IMR-90 (cell line): Measurements from ENCODE around the gene GAL3ST2. TPM values are rescaled to one million over a fixed set of nuclear protein-coding genes. Genes with fewer than 3 reads are reported as not detected.

ENCODE experiments used
- ATAC-seq: fragments of 200-7000 bp; cut with Tn5 transposase; 2 replicates; pipeline ENCODE4 v1.9.1; 2020; ENCODE audit warnings: low read depth, mild to moderate bottlenecking, moderate library complexity
- BruUV-seq: library from RNA; stranded (reverse); fragments of 400-500 nt; replicated peaks from 2 replicates; lab custom pipeline; 2021; lab: Mats Ljungman, UMichigan
- CTCF ChIA-PET: fragments of 300-600 bp; formaldehyde crosslinking; extraction: SDS; loops from one replicate; lab custom pipeline; 2021; ENCODE audit warnings: antibody characterized with exemption; lab: Yijun Ruan, JAX
- POLR2A ChIA-PET: fragments of 300-600 bp; sonication (Branson Sonifier 250); formaldehyde crosslinking; loops from one replicate; lab custom pipeline; 2022; ENCODE audit warnings: antibody characterized with exemption; ENCODE audit not compliant: unreplicated experiment; lab: Charles Lee
- DNase-seq: peaks from one replicate; pipeline ENCODE4 v3.0.0; 2013
- H2AFZ ChIP-seq: replicated peaks from 2 replicates; pipeline ENCODE3; 2013; ENCODE audit warnings: low read length, mild to moderate bottlenecking; ENCODE audit not compliant: poor library complexity
- H2AK5ac ChIP-seq: 2 replicates; pipeline ENCODE4 v1.6.1; 2013; ENCODE audit warnings: low read depth, low read length, inconsistent platforms
- H2AK9ac ChIP-seq: replicated peaks from 2 replicates; pipeline ENCODE3; 2013; ENCODE audit warnings: mild to moderate bottlenecking, low read depth, low read length, moderate library complexity; ENCODE audit not compliant: poor library complexity
- H2BK120ac ChIP-seq: 2 replicates; pipeline ENCODE4 v1.6.1; 2013; ENCODE audit warnings: low read depth, low read length, inconsistent platforms
- H2BK15ac ChIP-seq: 3 replicates; pipeline ENCODE4 v1.6.1; 2013; ENCODE audit warnings: low read depth, low read length, inconsistent platforms
- H2BK20ac ChIP-seq: 2 replicates; pipeline ENCODE4 v1.6.1; 2013; ENCODE audit warnings: low read depth, mild to moderate bottlenecking, inconsistent platforms, low read length, moderate library complexity
- H2BK5ac ChIP-seq: 2 replicates; pipeline ENCODE4 v1.6.1; 2013; ENCODE audit warnings: mild to moderate bottlenecking, low read depth, low read length, inconsistent platforms; ENCODE audit not compliant: poor library complexity, severe bottlenecking
- H3K14ac ChIP-seq: replicated peaks from 2 replicates; pipeline ENCODE4 v1.6.1; 2013; ENCODE audit warnings: low read depth, low read length, inconsistent platforms
- H3K18ac ChIP-seq: 2 replicates; pipeline ENCODE4 v1.6.1; 2013; ENCODE audit warnings: low read depth, low read length, control low read depth
- H3K23ac ChIP-seq: 2 replicates; pipeline ENCODE4 v1.6.1; 2013; ENCODE audit warnings: low read depth, low read length, inconsistent platforms
- H3K27ac ChIP-seq: 2 replicates; pipeline ENCODE4 v1.5.1; 2013; ENCODE audit warnings: mild to moderate bottlenecking, control low read depth, low read length; ENCODE audit not compliant: insufficient read depth
- H3K27me3 ChIP-seq: 2 replicates; pipeline ENCODE4 v1.6.1; 2013; ENCODE audit warnings: low read length; ENCODE audit not compliant: control insufficient read depth, insufficient read depth
- H3K36me3 ChIP-seq: 2 replicates; pipeline ENCODE4 v1.6.1; 2013; ENCODE audit warnings: low read length, mixed read lengths; ENCODE audit not compliant: control insufficient read depth, insufficient read depth
- H3K4ac ChIP-seq: 2 replicates; pipeline ENCODE4 v1.6.1; 2013; ENCODE audit warnings: low read depth, low read length, inconsistent platforms
- H3K4me1 ChIP-seq: 2 replicates; pipeline ENCODE4 v1.6.1; 2013; ENCODE audit warnings: low read length, mixed read lengths; ENCODE audit not compliant: control insufficient read depth, insufficient read depth
- H3K4me2 ChIP-seq: 2 replicates; pipeline ENCODE4 v1.6.1; 2013; ENCODE audit warnings: low read depth, mild to moderate bottlenecking, control low read depth, low read length, moderate library complexity
- H3K4me3 ChIP-seq: 2 replicates; pipeline ENCODE4 v1.5.1; 2013; ENCODE audit warnings: low read depth, mild to moderate bottlenecking, control low read depth, low read length, moderate library complexity; ENCODE audit not compliant: insufficient read depth
- H3K56ac ChIP-seq: 2 replicates; pipeline ENCODE4 v1.6.1; 2013; ENCODE audit warnings: low read length, inconsistent platforms; ENCODE audit not compliant: insufficient read depth; ENCODE audit errors: extremely low read depth
- H3K79me1 ChIP-seq, 2 experiments: 2 replicates each; pipeline ENCODE4 v1.6.1; 2013; ENCODE audit warnings: low read length in 2 of 2, inconsistent platforms in 1 of 2, low read depth in 1 of 2
- H3K9ac ChIP-seq: 2 replicates; pipeline ENCODE4 v1.6.1; 2013; ENCODE audit warnings: low read depth, low read length, control low read depth
- H3K9me1 ChIP-seq: 2 replicates; pipeline ENCODE4 v1.6.1; 2013; ENCODE audit warnings: low read length, inconsistent platforms; ENCODE audit not compliant: insufficient read depth
- H3K9me3 ChIP-seq: 2 replicates; pipeline ENCODE4 v1.6.1; 2013; ENCODE audit warnings: low read length; ENCODE audit not compliant: control insufficient read depth, insufficient read depth
- H4K20me1 ChIP-seq: 2 replicates; pipeline ENCODE4 v1.6.1; 2013; ENCODE audit warnings: low read length, inconsistent platforms; ENCODE audit not compliant: insufficient read depth
- H4K5ac ChIP-seq: 2 replicates; pipeline ENCODE4 v1.6.1; 2013; ENCODE audit warnings: mild to moderate bottlenecking, low read depth, low read length, control low read depth
- H4K8ac ChIP-seq, 2 experiments: 2 replicates each; pipeline ENCODE4 v1.6.1; 2013; ENCODE audit warnings: low read depth in 2 of 2, low read length in 2 of 2, control low read depth in 1 of 2, inconsistent platforms in 1 of 2
- H4K91ac ChIP-seq: 2 replicates; pipeline ENCODE4 v1.6.1; 2013; ENCODE audit warnings: low read depth, low read length, inconsistent platforms; ENCODE audit not compliant: insufficient read depth
- BHLHE40 ChIP-seq: fragments of 150-350 bp; IDR thresholded peaks from 2 replicates; pipeline ENCODE4 v1.6.1; 2016; ENCODE audit warnings: mild to moderate bottlenecking, low read depth, low read length
- CEBPB ChIP-seq: IDR thresholded peaks from 2 replicates; pipeline ENCODE4 v1.6.1; 2012; ENCODE audit warnings: low read depth, low read length, improper control_type of control experiment
- CHD1 ChIP-seq: IDR thresholded peaks from 2 replicates; pipeline ENCODE4 v1.6.1; 2012; ENCODE audit warnings: low read depth, low read length, improper control_type of control experiment
- CTCF ChIP-seq: conservative IDR thresholded peaks from 2 replicates; pipeline ENCODE4 v1.5.1; 2012; ENCODE audit warnings: mild to moderate bottlenecking, low read depth, low read length, improper control_type of control experiment
- ELK1 ChIP-seq: fragments of 150-350 bp; IDR thresholded peaks from 2 replicates; pipeline ENCODE4 v1.6.1; 2016; ENCODE audit warnings: low read depth, mild to moderate bottlenecking, low read length, moderate library complexity, borderline replicate concordance
- FOS ChIP-seq: fragments of 150-350 bp; IDR thresholded peaks from 2 replicates; pipeline ENCODE4 v1.6.1; 2016; ENCODE audit warnings: low read depth, low read length
- MAZ ChIP-seq: IDR thresholded peaks from 2 replicates; pipeline ENCODE4 v1.6.1; 2012; ENCODE audit warnings: low read depth, mild to moderate bottlenecking, low read length, improper control_type of control experiment, moderate library complexity, borderline replicate concordance
- MXI1 ChIP-seq: IDR thresholded peaks from 2 replicates; pipeline ENCODE4 v1.6.1; 2012; ENCODE audit warnings: low read depth, mild to moderate bottlenecking, low read length, moderate library complexity, borderline replicate concordance
- NFE2L2 ChIP-seq: fragments of 150-350 bp; IDR thresholded peaks from 2 replicates; pipeline ENCODE4 v1.6.1; 2016; ENCODE audit warnings: low read depth, mild to moderate bottlenecking, low read length
- POLR2A ChIP-seq: IDR thresholded peaks from 2 replicates; pipeline ENCODE4 v1.6.1; 2012; ENCODE audit warnings: mild to moderate bottlenecking, low read depth, low read length
- RAD21 ChIP-seq: IDR thresholded peaks from 2 replicates; pipeline ENCODE4 v1.6.1; 2012; ENCODE audit warnings: low read length, improper control_type of control experiment
- RCOR1 ChIP-seq: IDR thresholded peaks from 2 replicates; pipeline ENCODE4 v1.6.1; 2012; ENCODE audit warnings: mild to moderate bottlenecking, low read length, improper control_type of control experiment; ENCODE audit not compliant: insufficient replicate concordance
- SMC3 ChIP-seq: fragments of 150-350 bp; IDR thresholded peaks from 2 replicates; pipeline ENCODE4 v1.6.1; 2016; ENCODE audit warnings: low read depth, mild to moderate bottlenecking, antibody characterized with exemption, low read length, moderate library complexity
- USF2 ChIP-seq: fragments of 150-350 bp; IDR thresholded peaks from 2 replicates; pipeline ENCODE4 v1.6.1; 2017; ENCODE audit warnings: mild to moderate bottlenecking, antibody characterized with exemption, low read length, low read depth
- WGBS, 2 experiments: methylation state at CpG; one replicate each; pipeline versions ENCODE4 v1.1.5 to v1.1.7; 2013; ENCODE audit warnings: missing lambda C conversion rate in 2 of 2; ENCODE audit not compliant: insufficient read length in 1 of 2; ENCODE audit errors: extremely low coverage in 2 of 2; 5-methylcytosine and 5-hydroxymethylcytosine counted together
- dilution Hi-C: fragments of 300-500 bp; cut with HindIII; formaldehyde crosslinking; loops from one replicate; pipeline ENCODE4 v1.14.3; 2018; ENCODE audit warnings: low sequenced_read_pairs; ENCODE audit not compliant: unreplicated experiment
- in situ Hi-C: fragments of 300-500 bp; cut with MboI; formaldehyde crosslinking; loops from 3 replicates; pipeline ENCODE4 v1.14.3; 2019; ENCODE audit warnings: low sequenced_read_pairs, inconsistent platforms, mixed read lengths
- intact Hi-C: fragments of 100-400 bp; cut with micrococcal nuclease; formaldehyde crosslinking; loops from 2 replicates; pipeline ENCODE4 v1.10.0; 2022
- polyA plus RNA-seq, 3 experiments: library from polyadenylated mRNA; depleted of rRNA; stranded (reverse); fragments of >200 nt; gene quantifications; 2 replicates each; pipeline ENCODE4 v1.2.3, GENCODE V29; 2012; ENCODE audit warnings: low replicate concordance in 1 of 3
- total RNA-seq: library from RNA; depleted of rRNA; stranded (reverse); fragments of >200 nt; gene quantifications from 2 replicates; pipeline ENCODE4 v1.2.3, GENCODE V29; 2012

Gene GAL3ST2
- total and polyA plus RNA-seq, 2 of the 4 experiments (the other 2 are of a cell fraction) = 0.07 TPM; not detected in 1

- in situ Hi-C loops (no loop called here), intact Hi-C loops (no loop called here), dilution Hi-C loops (no loop called here)
- no peak overlapping the region for H2AK5ac ChIP-seq
- no peak overlapping the region for H3K23ac ChIP-seq
- H4K91ac ChIP-seq = no peak overlapping the region
- WGBS, 2 experiments = 81% methylated on average over 25 of the region's 48 CpGs; no CpG with 5 or more reads in 1 of the 2 experiments
- POLR2A ChIA-PET = no interaction called here
- no peaks in the 10 kb centered on the region for H3K36me3 ChIP-seq
- no peak overlapping the region for H3K4ac ChIP-seq
- H2BK20ac ChIP-seq = no peak overlapping the region
- no peak overlapping the region for H4K5ac ChIP-seq
- no peaks in the 10 kb centered on the region for H3K9me1 ChIP-seq
- BruUV-seq = no TSS peak
- CTCF ChIA-PET = no interaction called here
- H2BK120ac ChIP-seq = no peak overlapping the region
- no peak overlapping the region for H3K9ac ChIP-seq
- H3K56ac ChIP-seq = no peak overlapping the region
- H4K8ac ChIP-seq = no peak overlapping the region
- no peak overlapping the region for H2AFZ ChIP-seq
- no peak overlapping the region for H3K18ac ChIP-seq
- no peak overlapping the region for H2BK5ac ChIP-seq
- no peaks in the 10 kb centered on the region for H3K79me1 ChIP-seq
- ATAC-seq (no peak), DNase-seq (no peak)
- H3K9me3 ChIP-seq = no peaks in the 10 kb centered on the region
- H3K14ac ChIP-seq = no peak overlapping the region
- H3K4me1 ChIP-seq = no peaks in the 10 kb centered on the region
- H3K27me3 ChIP-seq = peaks cover 10% of the 10 kb centered on the region; the same call in 1 of the 2 replicates
- no peaks in the 10 kb centered on the region; the same call in 1 of the 2 replicates for H4K20me1 ChIP-seq
- H3K4me3 ChIP-seq = no peak overlapping the region
- H3K27ac ChIP-seq = no peak overlapping the region
- H2BK15ac ChIP-seq = no peak overlapping the region
- no peak overlapping the region for H2AK9ac ChIP-seq
- H3K4me2 ChIP-seq = no peak overlapping the region
- TF ChIP-seq ELK1 = no peak
- TF ChIP-seq RCOR1 = no peak
- no peak for TF ChIP-seq CEBPB
- no peak for TF ChIP-seq CTCF
- TF ChIP-seq SMC3 = no peak
- TF ChIP-seq FOS = no peak
- no peak for TF ChIP-seq CHD1
- TF ChIP-seq BHLHE40 = no peak
- TF ChIP-seq MAZ = no peak
- no peak for TF ChIP-seq RAD21
- no peak for TF ChIP-seq MXI1
- TF ChIP-seq USF2 = no peak
- no peak for TF ChIP-seq NFE2L2
- no peak for TF ChIP-seq POLR2A
Measured at GRCh38 chr2:241815477-241816430, 39.1 kb downstream of the GAL3ST2 start.
